ENCODE data around the gene DIO2.

DNA sequence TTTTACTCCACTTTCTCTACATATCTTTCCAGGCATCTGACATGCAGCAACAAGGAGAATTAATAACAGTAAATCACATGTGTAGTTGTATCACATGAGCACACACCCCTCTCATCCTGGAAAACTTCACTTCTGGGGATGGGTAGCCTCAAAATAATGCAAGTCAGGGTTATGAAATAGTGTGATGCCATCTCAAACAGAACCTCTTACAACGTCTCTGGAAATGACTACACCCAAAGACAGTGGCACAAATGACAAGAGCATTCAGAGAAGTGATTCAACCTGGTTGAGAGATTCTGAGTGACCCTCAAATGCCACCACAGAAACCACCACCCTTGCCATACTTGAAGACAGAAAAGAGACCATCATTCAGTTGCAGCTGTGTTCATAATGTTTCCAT lies 2.8 kb downstream of the DIO2 start:
- TF ChIP-seq, protein P1, sequence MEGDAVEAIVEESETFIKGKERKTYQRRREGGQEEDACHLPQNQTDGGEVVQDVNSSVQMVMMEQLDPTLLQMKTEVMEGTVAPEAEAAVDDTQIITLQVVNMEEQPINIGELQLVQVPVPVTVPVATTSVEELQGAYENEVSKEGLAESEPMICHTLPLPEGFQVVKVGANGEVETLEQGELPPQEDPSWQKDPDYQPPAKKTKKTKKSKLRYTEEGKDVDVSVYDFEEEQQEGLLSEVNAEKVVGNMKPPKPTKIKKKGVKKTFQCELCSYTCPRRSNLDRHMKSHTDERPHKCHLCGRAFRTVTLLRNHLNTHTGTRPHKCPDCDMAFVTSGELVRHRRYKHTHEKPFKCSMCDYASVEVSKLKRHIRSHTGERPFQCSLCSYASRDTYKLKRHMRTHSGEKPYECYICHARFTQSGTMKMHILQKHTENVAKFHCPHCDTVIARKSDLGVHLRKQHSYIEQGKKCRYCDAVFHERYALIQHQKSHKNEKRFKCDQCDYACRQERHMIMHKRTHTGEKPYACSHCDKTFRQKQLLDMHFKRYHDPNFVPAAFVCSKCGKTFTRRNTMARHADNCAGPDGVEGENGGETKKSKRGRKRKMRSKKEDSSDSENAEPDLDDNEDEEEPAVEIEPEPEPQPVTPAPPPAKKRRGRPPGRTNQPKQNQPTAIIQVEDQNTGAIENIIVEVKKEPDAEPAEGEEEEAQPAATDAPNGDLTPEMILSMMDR (conservative IDR thresholded peaks at IDR 0.05) = no peak
- no peak for TF ChIP-seq ZFX (IDR thresholded peaks at IDR 0.05)

All from C4-2B (cell line).